IMR-90 (cell line): ENCODE measurements around the gene MPP7. TPM values are rescaled to one million over a fixed set of nuclear protein-coding genes. Genes with fewer than 3 reads are reported as not detected.

Experiments
- ATAC-seq: fragments of 200-7000 bp; cut with Tn5 transposase; 2 replicates; pipeline ENCODE4 v1.9.1; 2020; ENCODE audit warnings: low read depth, mild to moderate bottlenecking, moderate library complexity
- BruUV-seq: library from RNA; stranded (reverse); fragments of 400-500 nt; replicated peaks from 2 replicates; lab custom pipeline; 2021; lab: Mats Ljungman, UMichigan
- CTCF ChIA-PET: fragments of 300-600 bp; formaldehyde crosslinking; extraction: SDS; loops from one replicate; lab custom pipeline; 2021; ENCODE audit warnings: antibody characterized with exemption; lab: Yijun Ruan, JAX
- POLR2A ChIA-PET: fragments of 300-600 bp; sonication (Branson Sonifier 250); formaldehyde crosslinking; loops from one replicate; lab custom pipeline; 2022; ENCODE audit warnings: antibody characterized with exemption; ENCODE audit not compliant: unreplicated experiment; lab: Charles Lee
- DNase-seq: peaks from one replicate; pipeline ENCODE4 v3.0.0; 2013
- H2AFZ ChIP-seq: replicated peaks from 2 replicates; pipeline ENCODE3; 2013; ENCODE audit warnings: low read length, mild to moderate bottlenecking; ENCODE audit not compliant: poor library complexity
- H2AK5ac ChIP-seq: 2 replicates; pipeline ENCODE4 v1.6.1; 2013; ENCODE audit warnings: low read depth, low read length, inconsistent platforms
- H2AK9ac ChIP-seq: replicated peaks from 2 replicates; pipeline ENCODE3; 2013; ENCODE audit warnings: mild to moderate bottlenecking, low read depth, low read length, moderate library complexity; ENCODE audit not compliant: poor library complexity
- H2BK120ac ChIP-seq: 2 replicates; pipeline ENCODE4 v1.6.1; 2013; ENCODE audit warnings: low read depth, low read length, inconsistent platforms
- H2BK15ac ChIP-seq: 3 replicates; pipeline ENCODE4 v1.6.1; 2013; ENCODE audit warnings: low read depth, low read length, inconsistent platforms
- H2BK20ac ChIP-seq: 2 replicates; pipeline ENCODE4 v1.6.1; 2013; ENCODE audit warnings: low read depth, mild to moderate bottlenecking, inconsistent platforms, low read length, moderate library complexity
- H2BK5ac ChIP-seq: 2 replicates; pipeline ENCODE4 v1.6.1; 2013; ENCODE audit warnings: mild to moderate bottlenecking, low read depth, low read length, inconsistent platforms; ENCODE audit not compliant: poor library complexity, severe bottlenecking
- H3K14ac ChIP-seq: replicated peaks from 2 replicates; pipeline ENCODE4 v1.6.1; 2013; ENCODE audit warnings: low read depth, low read length, inconsistent platforms
- H3K18ac ChIP-seq: 2 replicates; pipeline ENCODE4 v1.6.1; 2013; ENCODE audit warnings: low read depth, low read length, control low read depth
- H3K23ac ChIP-seq: 2 replicates; pipeline ENCODE4 v1.6.1; 2013; ENCODE audit warnings: low read depth, low read length, inconsistent platforms
- H3K27ac ChIP-seq: 2 replicates; pipeline ENCODE4 v1.5.1; 2013; ENCODE audit warnings: mild to moderate bottlenecking, control low read depth, low read length; ENCODE audit not compliant: insufficient read depth
- H3K27me3 ChIP-seq: 2 replicates; pipeline ENCODE4 v1.6.1; 2013; ENCODE audit warnings: low read length; ENCODE audit not compliant: control insufficient read depth, insufficient read depth
- H3K36me3 ChIP-seq: 2 replicates; pipeline ENCODE4 v1.6.1; 2013; ENCODE audit warnings: low read length, mixed read lengths; ENCODE audit not compliant: control insufficient read depth, insufficient read depth
- H3K4ac ChIP-seq: 2 replicates; pipeline ENCODE4 v1.6.1; 2013; ENCODE audit warnings: low read depth, low read length, inconsistent platforms
- H3K4me1 ChIP-seq: 2 replicates; pipeline ENCODE4 v1.6.1; 2013; ENCODE audit warnings: low read length, mixed read lengths; ENCODE audit not compliant: control insufficient read depth, insufficient read depth
- H3K4me2 ChIP-seq: 2 replicates; pipeline ENCODE4 v1.6.1; 2013; ENCODE audit warnings: low read depth, mild to moderate bottlenecking, control low read depth, low read length, moderate library complexity
- H3K4me3 ChIP-seq: 2 replicates; pipeline ENCODE4 v1.5.1; 2013; ENCODE audit warnings: low read depth, mild to moderate bottlenecking, control low read depth, low read length, moderate library complexity; ENCODE audit not compliant: insufficient read depth
- H3K56ac ChIP-seq: 2 replicates; pipeline ENCODE4 v1.6.1; 2013; ENCODE audit warnings: low read length, inconsistent platforms; ENCODE audit not compliant: insufficient read depth; ENCODE audit errors: extremely low read depth
- H3K79me1 ChIP-seq, 2 experiments: 2 replicates each; pipeline ENCODE4 v1.6.1; 2013; ENCODE audit warnings: low read length in 2 of 2, inconsistent platforms in 1 of 2, low read depth in 1 of 2
- H3K9ac ChIP-seq: 2 replicates; pipeline ENCODE4 v1.6.1; 2013; ENCODE audit warnings: low read depth, low read length, control low read depth
- H3K9me1 ChIP-seq: 2 replicates; pipeline ENCODE4 v1.6.1; 2013; ENCODE audit warnings: low read length, inconsistent platforms; ENCODE audit not compliant: insufficient read depth
- H3K9me3 ChIP-seq: 2 replicates; pipeline ENCODE4 v1.6.1; 2013; ENCODE audit warnings: low read length; ENCODE audit not compliant: control insufficient read depth, insufficient read depth
- H4K20me1 ChIP-seq: 2 replicates; pipeline ENCODE4 v1.6.1; 2013; ENCODE audit warnings: low read length, inconsistent platforms; ENCODE audit not compliant: insufficient read depth
- H4K5ac ChIP-seq: 2 replicates; pipeline ENCODE4 v1.6.1; 2013; ENCODE audit warnings: mild to moderate bottlenecking, low read depth, low read length, control low read depth
- H4K8ac ChIP-seq, 2 experiments: 2 replicates each; pipeline ENCODE4 v1.6.1; 2013; ENCODE audit warnings: low read depth in 2 of 2, low read length in 2 of 2, control low read depth in 1 of 2, inconsistent platforms in 1 of 2
- H4K91ac ChIP-seq: 2 replicates; pipeline ENCODE4 v1.6.1; 2013; ENCODE audit warnings: low read depth, low read length, inconsistent platforms; ENCODE audit not compliant: insufficient read depth
- BHLHE40 ChIP-seq: fragments of 150-350 bp; IDR thresholded peaks from 2 replicates; pipeline ENCODE4 v1.6.1; 2016; ENCODE audit warnings: mild to moderate bottlenecking, low read depth, low read length
- CEBPB ChIP-seq: IDR thresholded peaks from 2 replicates; pipeline ENCODE4 v1.6.1; 2012; ENCODE audit warnings: low read depth, low read length, improper control_type of control experiment
- CHD1 ChIP-seq: IDR thresholded peaks from 2 replicates; pipeline ENCODE4 v1.6.1; 2012; ENCODE audit warnings: low read depth, low read length, improper control_type of control experiment
- CTCF ChIP-seq: conservative IDR thresholded peaks from 2 replicates; pipeline ENCODE4 v1.5.1; 2012; ENCODE audit warnings: mild to moderate bottlenecking, low read depth, low read length, improper control_type of control experiment
- FOS ChIP-seq: fragments of 150-350 bp; IDR thresholded peaks from 2 replicates; pipeline ENCODE4 v1.6.1; 2016; ENCODE audit warnings: low read depth, low read length
- POLR2A ChIP-seq: IDR thresholded peaks from 2 replicates; pipeline ENCODE4 v1.6.1; 2012; ENCODE audit warnings: mild to moderate bottlenecking, low read depth, low read length
- RCOR1 ChIP-seq: IDR thresholded peaks from 2 replicates; pipeline ENCODE4 v1.6.1; 2012; ENCODE audit warnings: mild to moderate bottlenecking, low read length, improper control_type of control experiment; ENCODE audit not compliant: insufficient replicate concordance
- WGBS, 2 experiments: methylation state at CpG; one replicate each; pipeline versions ENCODE4 v1.1.5 to v1.1.7; 2013; ENCODE audit warnings: missing lambda C conversion rate in 2 of 2; ENCODE audit not compliant: insufficient read length in 1 of 2; ENCODE audit errors: extremely low coverage in 2 of 2; 5-methylcytosine and 5-hydroxymethylcytosine counted together
- dilution Hi-C: fragments of 300-500 bp; cut with HindIII; formaldehyde crosslinking; loops from one replicate; pipeline ENCODE4 v1.14.3; 2018; ENCODE audit warnings: low sequenced_read_pairs; ENCODE audit not compliant: unreplicated experiment
- in situ Hi-C: fragments of 300-500 bp; cut with MboI; formaldehyde crosslinking; loops from 3 replicates; pipeline ENCODE4 v1.14.3; 2019; ENCODE audit warnings: low sequenced_read_pairs, inconsistent platforms, mixed read lengths
- intact Hi-C: fragments of 100-400 bp; cut with micrococcal nuclease; formaldehyde crosslinking; loops from 2 replicates; pipeline ENCODE4 v1.10.0; 2022
- polyA plus RNA-seq, 3 experiments: library from polyadenylated mRNA; depleted of rRNA; stranded (reverse); fragments of >200 nt; gene quantifications; 2 replicates each; pipeline ENCODE4 v1.2.3, GENCODE V29; 2012; ENCODE audit warnings: low replicate concordance in 1 of 3
- total RNA-seq: library from RNA; depleted of rRNA; stranded (reverse); fragments of >200 nt; gene quantifications from 2 replicates; pipeline ENCODE4 v1.2.3, GENCODE V29; 2012
- TF ChIP-seq, protein P1 (sequence below): fragments of 150-350 bp; IDR thresholded peaks from 2 replicates; pipeline ENCODE4 v1.6.1; 2017; ENCODE audit warnings: mild to moderate bottlenecking, antibody characterized with exemption, low read length, low read depth

MPP7 gene
- total and polyA plus RNA-seq, 2 of the 4 experiments (the other 2 are of a cell fraction), result 0.39 to 1.4 TPM

GRCh38 chr10:28296023-28296422, 6.8 kb downstream of the MPP7 start:
- H3K4me1 ChIP-seq, result peaks cover 4% of the 10 kb centered on the region
- H3K4me3 ChIP-seq, result no peak overlapping the region
- H2AFZ ChIP-seq, result no peak overlapping the region
- no peak overlapping the region for H2AK5ac ChIP-seq
- intact Hi-C loops (no loop called here), in situ Hi-C loops (no loop called here), dilution Hi-C loops (no loop called here)
- no peak overlapping the region for H3K9ac ChIP-seq
- no peaks in the 10 kb centered on the region for H3K36me3 ChIP-seq
- H2AK9ac ChIP-seq, result no peak overlapping the region
- H3K14ac ChIP-seq, result no peak overlapping the region
- no peaks in the 10 kb centered on the region for H3K79me1 ChIP-seq
- H3K23ac ChIP-seq, result no peak overlapping the region
- no peak for ATAC-seq
- H3K18ac ChIP-seq, result no peak overlapping the region
- no peak overlapping the region for H4K5ac ChIP-seq
- no peak overlapping the region for H2BK20ac ChIP-seq
- DNase-seq, result no peak
- no peak overlapping the region for H4K91ac ChIP-seq
- ChIA-PET POLR2A (no interaction called here), CTCF (no interaction called here)
- H2BK120ac ChIP-seq, result no peak overlapping the region
- H3K9me3 ChIP-seq, result no peaks in the 10 kb centered on the region
- H4K8ac ChIP-seq, result no peak overlapping the region
- peaks cover 3% of the 10 kb centered on the region for H3K27me3 ChIP-seq
- WGBS, 2 experiments, result no CpG with 5 or more reads among the region's 1 CpG
- BruUV-seq, result no TSS peak
- no peak overlapping the region for H3K4me2 ChIP-seq
- TF ChIP-seq RCOR1, result no peak
- no peak for TF ChIP-seq CHD1
- TF ChIP-seq POLR2A, result no peak
- no peak for TF ChIP-seq CEBPB
- TF ChIP-seq CTCF, result no peak
- TF ChIP-seq, protein P1, sequence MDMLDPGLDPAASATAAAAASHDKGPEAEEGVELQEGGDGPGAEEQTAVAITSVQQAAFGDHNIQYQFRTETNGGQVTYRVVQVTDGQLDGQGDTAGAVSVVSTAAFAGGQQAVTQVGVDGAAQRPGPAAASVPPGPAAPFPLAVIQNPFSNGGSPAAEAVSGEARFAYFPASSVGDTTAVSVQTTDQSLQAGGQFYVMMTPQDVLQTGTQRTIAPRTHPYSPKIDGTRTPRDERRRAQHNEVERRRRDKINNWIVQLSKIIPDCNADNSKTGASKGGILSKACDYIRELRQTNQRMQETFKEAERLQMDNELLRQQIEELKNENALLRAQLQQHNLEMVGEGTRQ, result no peak
- no peak for TF ChIP-seq FOS
- no peak for TF ChIP-seq BHLHE40
- no peak overlapping the region for H3K27ac ChIP-seq
- H3K9me1 ChIP-seq, result peaks cover 5% of the 10 kb centered on the region; the same call in 1 of the 2 replicates
- no peaks in the 10 kb centered on the region for H4K20me1 ChIP-seq
- no peak overlapping the region for H3K4ac ChIP-seq
- H3K56ac ChIP-seq, result no peak overlapping the region
- no peak overlapping the region for H2BK5ac ChIP-seq
- no peak overlapping the region for H2BK15ac ChIP-seq
